Astrocyte (in vitro differentiated cells and primary cell): ENCODE results near the gene RUSF1. TPM values are rescaled to one million over a fixed set of nuclear protein-coding genes. Genes with fewer than 3 reads are reported as not detected.
A peak's percentile ranks its signal among the peaks of the same experiment; 100 is the strongest.

Source experiments
- DNase-seq: peaks from one replicate; pipeline ENCODE4 v3.0.0-alpha.2; 2010; ENCODE audit warnings: low read depth
- FAIRE-seq: peaks from 2 replicates; lab custom pipeline; 2011; peaks lifted over from hg19 to GRCh38; lab: Jason Lieb, UNC
- H2AFZ ChIP-seq: 2 replicates; pipeline ENCODE4 v1.6.0; 2012; ENCODE audit warnings: low read depth, low read length, inconsistent platforms
- H3K27ac ChIP-seq: 2 replicates; pipeline ENCODE4 v1.5.1; 2011; ENCODE audit warnings: low read depth, low read length, inconsistent platforms
- H3K27me3 ChIP-seq: 2 replicates; pipeline ENCODE4 v1.6.0; 2011; ENCODE audit warnings: low read length, inconsistent platforms; ENCODE audit not compliant: insufficient read depth
- H3K36me3 ChIP-seq: 2 replicates; pipeline ENCODE4 v1.5.1; 2011; ENCODE audit warnings: low read length, inconsistent platforms; ENCODE audit not compliant: insufficient read depth
- H3K4me1 ChIP-seq: 2 replicates; pipeline ENCODE4 v1.5.1; 2011; ENCODE audit warnings: low read length, inconsistent platforms; ENCODE audit not compliant: insufficient read depth
- H3K4me2 ChIP-seq: 2 replicates; pipeline ENCODE4 v1.6.0; 2012; ENCODE audit warnings: low read length, inconsistent platforms
- H3K4me3 ChIP-seq: 2 replicates; pipeline ENCODE4 v1.5.1; 2011; ENCODE audit warnings: low read depth, mild to moderate bottlenecking, low read length, inconsistent platforms; ENCODE audit not compliant: insufficient read depth
- H3K79me2 ChIP-seq: 2 replicates; pipeline ENCODE4 v1.6.0; 2012; ENCODE audit warnings: mild to moderate bottlenecking, low read length, inconsistent platforms; ENCODE audit not compliant: insufficient read depth
- H3K9ac ChIP-seq: 2 replicates; pipeline ENCODE4 v1.6.0; 2012; ENCODE audit warnings: mild to moderate bottlenecking, low read length, inconsistent platforms
- H3K9me3 ChIP-seq: 2 replicates; pipeline ENCODE4 v1.5.1; 2012; ENCODE audit warnings: low read depth, mild to moderate bottlenecking, low read length, inconsistent platforms; ENCODE audit not compliant: insufficient read depth
- H4K20me1 ChIP-seq: 2 replicates; pipeline ENCODE4 v1.6.0; 2012; ENCODE audit warnings: low read length, inconsistent platforms; ENCODE audit not compliant: insufficient read depth
- H3K27ac Mint-ChIP-seq: one replicate; pipeline ENCODE4 v1.8.0; 2021; ENCODE audit warnings: mild to moderate bottlenecking, mixed read lengths; ENCODE audit not compliant: unreplicated experiment
- H3K27me3 Mint-ChIP-seq: one replicate; pipeline ENCODE4 v1.8.0; 2021; ENCODE audit warnings: low read depth, mixed read lengths; ENCODE audit not compliant: unreplicated experiment
- H3K36me3 Mint-ChIP-seq: one replicate; pipeline ENCODE4 v1.8.0; 2021; ENCODE audit warnings: low read depth, mixed read lengths; ENCODE audit not compliant: unreplicated experiment
- H3K4me1 Mint-ChIP-seq: one replicate; pipeline ENCODE4 v1.8.0; 2021; ENCODE audit warnings: low read depth, mixed read lengths; ENCODE audit not compliant: unreplicated experiment
- H3K4me3 Mint-ChIP-seq: one replicate; pipeline ENCODE4 v1.8.0; 2021; ENCODE audit warnings: mild to moderate bottlenecking, moderate library complexity, mixed read lengths; ENCODE audit not compliant: unreplicated experiment
- H3K9me3 Mint-ChIP-seq: one replicate; pipeline ENCODE4 v1.8.0; 2021; ENCODE audit warnings: mild to moderate bottlenecking, mixed read lengths; ENCODE audit not compliant: unreplicated experiment
- CTCF ChIP-seq: IDR thresholded peaks from 2 replicates; pipeline ENCODE4 v1.5.1; 2011; ENCODE audit warnings: low read depth, mild to moderate bottlenecking, inconsistent platforms, low read length, moderate library complexity; ENCODE audit not compliant: insufficient read depth
- EZH2 ChIP-seq: IDR thresholded peaks from 2 replicates; pipeline ENCODE4 v1.6.1; 2012; ENCODE audit warnings: mild to moderate bottlenecking, low read length, inconsistent platforms; ENCODE audit not compliant: insufficient read depth
- total RNA-seq: library from RNA; stranded (reverse); gene quantifications from 2 replicates; pipeline ENCODE4 v1.2.1, GENCODE V29; 2021

The RUSF1 gene
- total RNA-seq, 1 donor from 2014 or later = 33.9 TPM

GRCh38 chr16:31537362-31538242 is 29.4 kb upstream of the RUSF1 start:
- Histone ChIP-seq H3K9ac (no peak overlapping the region), H3K27me3 (peaks cover 4% of the 10 kb centered on the region), H3K79me2 (no peaks in the 10 kb centered on the region), H3K4me3 (peak overlapping the region; percentile 10), H3K36me3 (no peaks in the 10 kb centered on the region), H3K4me2 (peak overlapping the region; percentile 69), H3K9me3 (no peaks in the 10 kb centered on the region), H3K4me1 (no peaks in the 10 kb centered on the region), H3K27ac (no peak overlapping the region), H4K20me1 (no peaks in the 10 kb centered on the region), H2AFZ (peak overlapping the region; percentile 52)
- Mint-ChIP-seq H3K4me3 (no peak overlapping the region), H3K9me3 (peaks cover 20% of the 10 kb centered on the region), H3K27me3 (peaks cover 16% of the 10 kb centered on the region), H3K36me3 (no peaks in the 10 kb centered on the region), H3K4me1 (no peaks in the 10 kb centered on the region), H3K27ac (no peak overlapping the region)
- FAIRE-seq (no peak), DNase-seq (no peak)
- peak; percentile 74 for TF ChIP-seq EZH2
- TF ChIP-seq CTCF = no peak

GRCh38 chr16:31536804-31537361 is 28.7 kb upstream of the RUSF1 start:
- peaks cover 4% of the 10 kb centered on the region for H3K27me3 ChIP-seq
- Mint-ChIP-seq H3K27me3 (peaks cover 16% of the 10 kb centered on the region), H3K27ac (no peak overlapping the region), H3K9me3 (peaks cover 20% of the 10 kb centered on the region), H3K4me1 (no peaks in the 10 kb centered on the region), H3K4me3 (no peak overlapping the region), H3K36me3 (no peaks in the 10 kb centered on the region)
- H3K36me3 ChIP-seq = no peaks in the 10 kb centered on the region
- no peaks in the 10 kb centered on the region for H3K79me2 ChIP-seq
- no peaks in the 10 kb centered on the region for H3K9me3 ChIP-seq
- H4K20me1 ChIP-seq = no peaks in the 10 kb centered on the region
- H3K4me1 ChIP-seq = no peaks in the 10 kb centered on the region
- no peak for FAIRE-seq
- H3K4me3 ChIP-seq = no peak overlapping the region
- TF ChIP-seq CTCF = no peak
- no peak for TF ChIP-seq EZH2
- no peak for DNase-seq
- H3K9ac ChIP-seq = no peak overlapping the region
- H3K27ac ChIP-seq = no peak overlapping the region
- peak overlapping the region; percentile 69 for H3K4me2 ChIP-seq
- peak overlapping the region; percentile 52 for H2AFZ ChIP-seq

- Mint-ChIP-seq H3K4me1 (no peaks in the 10 kb centered on the region), H3K4me3 (no peak overlapping the region), H3K36me3 (no peaks in the 10 kb centered on the region), H3K9me3 (peaks cover 20% of the 10 kb centered on the region), H3K27me3 (peaks cover 16% of the 10 kb centered on the region), H3K27ac (no peak overlapping the region)
- no peak for DNase-seq
- Histone ChIP-seq H3K9me3 (no peaks in the 10 kb centered on the region), H3K79me2 (no peaks in the 10 kb centered on the region), H3K4me2 (no peak overlapping the region), H3K27me3 (peaks cover 4% of the 10 kb centered on the region), H4K20me1 (no peaks in the 10 kb centered on the region), H3K27ac (no peak overlapping the region), H3K9ac (no peak overlapping the region), H3K4me1 (no peaks in the 10 kb centered on the region), H3K36me3 (no peaks in the 10 kb centered on the region), H2AFZ (no peak overlapping the region), H3K4me3 (no peak overlapping the region)
- no peak for FAIRE-seq
- TF ChIP-seq EZH2 = no peak
- no peak for TF ChIP-seq CTCF
Measured at GRCh38 chr16:31535737-31536136, 27.5 kb upstream of the RUSF1 start.
